Parathyroid adenoma (tissue), 2 donors: ENCODE data around the gene TEX29.

ENCODE experiments used
- H2AFZ ChIP-seq: fragments of 300-600 bp; sonication (generic); one replicate; pipeline ENCODE4 v1.7.0; 2017; ENCODE audit warnings: antibody characterized with exemption, mild to moderate bottlenecking
- H3K27ac ChIP-seq: fragments of 300-600 bp; sonication (generic); one replicate; pipeline ENCODE4 v1.7.0; 2017
- H3K27me3 ChIP-seq: fragments of 300-600 bp; sonication (generic); one replicate; pipeline ENCODE4 v1.7.0; 2017; ENCODE audit warnings: low read length; ENCODE audit not compliant: control insufficient read depth, insufficient read depth
- H3K36me3 ChIP-seq: fragments of 300-600 bp; sonication (generic); one replicate; pipeline ENCODE4 v1.7.0; 2017; ENCODE audit warnings: low read length; ENCODE audit not compliant: control insufficient read depth, insufficient read depth
- H3K4me1 ChIP-seq: fragments of 300-600 bp; sonication (generic); one replicate; pipeline ENCODE4 v1.7.0; 2017; ENCODE audit warnings: control low read depth
- H3K4me2 ChIP-seq: fragments of 300-600 bp; sonication (generic); one replicate; pipeline ENCODE4 v1.7.0; 2017; ENCODE audit warnings: low read length
- H3K4me3 ChIP-seq: fragments of 300-600 bp; sonication (generic); one replicate; pipeline ENCODE4 v1.7.0; 2017; ENCODE audit warnings: low read depth, low read length
- H3K79me2 ChIP-seq: fragments of 300-600 bp; sonication (generic); one replicate; pipeline ENCODE4 v1.7.0; 2017; ENCODE audit warnings: control low read depth
- H3K9ac ChIP-seq: fragments of 300-600 bp; sonication (generic); one replicate; pipeline ENCODE4 v1.7.0; 2017; ENCODE audit warnings: mild to moderate bottlenecking
- H3K9me3 ChIP-seq: fragments of 300-600 bp; sonication (generic); one replicate; pipeline ENCODE4 v1.7.0; 2017; ENCODE audit warnings: low read length; ENCODE audit not compliant: control insufficient read depth
- TF ChIP-seq, protein P1 (sequence below): fragments of 300-600 bp; sonication (generic); IDR thresholded peaks from one replicate; pipeline ENCODE4 v1.7.0; 2017; ENCODE audit warnings: antibody characterized with exemption, mild to moderate bottlenecking
- donor health status: primary hyperparathyroidism.

Gene TEX29

DNA sequence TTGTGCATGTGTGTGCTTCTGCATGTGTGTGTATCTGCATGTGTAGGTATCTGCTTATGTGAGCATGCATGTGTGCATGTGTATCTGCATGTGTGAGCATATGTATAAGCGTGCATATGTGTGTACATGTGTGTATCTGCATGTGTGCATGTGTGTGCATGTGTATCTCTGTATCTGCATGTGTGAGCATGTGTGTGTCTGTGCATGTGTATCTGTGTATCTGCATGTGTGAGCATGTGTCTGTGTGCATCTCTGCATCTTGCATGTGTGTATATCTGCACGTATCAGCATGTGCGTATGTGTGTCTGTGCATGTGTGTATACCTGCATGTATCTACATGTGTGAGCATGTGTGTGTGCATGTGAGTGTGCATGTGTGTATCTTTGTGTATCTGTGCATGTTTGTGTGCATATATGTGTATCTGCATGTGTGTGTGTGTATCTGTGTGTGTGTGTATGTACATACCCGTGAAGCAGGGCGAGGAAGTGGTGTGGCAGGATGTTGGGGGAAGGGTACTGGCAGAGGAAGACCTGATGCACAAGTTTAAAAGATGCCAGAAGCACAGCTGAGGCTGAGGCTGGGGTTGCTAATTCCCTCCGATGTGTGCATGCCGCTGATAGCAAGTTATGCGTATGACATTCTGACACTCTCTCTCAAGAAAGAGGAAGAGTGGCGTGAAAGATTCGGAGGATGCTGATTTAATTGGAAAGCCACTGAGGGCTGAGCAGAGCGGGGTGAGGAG lies 64.2 kb downstream of the TEX29 start:
- Histone ChIP-seq H3K4me2 (no peak overlapping the region), H3K4me3 (no peak overlapping the region), H3K36me3 (no peaks in the 10 kb centered on the region), H3K4me1 (no peaks in the 10 kb centered on the region), H2AFZ (no peak overlapping the region), H3K27ac (no peak overlapping the region), H3K9ac (no peak overlapping the region), H3K27me3 (no peaks in the 10 kb centered on the region), H3K79me2 (no peaks in the 10 kb centered on the region), H3K9me3 (no peaks in the 10 kb centered on the region)
- TF ChIP-seq, protein P1, sequence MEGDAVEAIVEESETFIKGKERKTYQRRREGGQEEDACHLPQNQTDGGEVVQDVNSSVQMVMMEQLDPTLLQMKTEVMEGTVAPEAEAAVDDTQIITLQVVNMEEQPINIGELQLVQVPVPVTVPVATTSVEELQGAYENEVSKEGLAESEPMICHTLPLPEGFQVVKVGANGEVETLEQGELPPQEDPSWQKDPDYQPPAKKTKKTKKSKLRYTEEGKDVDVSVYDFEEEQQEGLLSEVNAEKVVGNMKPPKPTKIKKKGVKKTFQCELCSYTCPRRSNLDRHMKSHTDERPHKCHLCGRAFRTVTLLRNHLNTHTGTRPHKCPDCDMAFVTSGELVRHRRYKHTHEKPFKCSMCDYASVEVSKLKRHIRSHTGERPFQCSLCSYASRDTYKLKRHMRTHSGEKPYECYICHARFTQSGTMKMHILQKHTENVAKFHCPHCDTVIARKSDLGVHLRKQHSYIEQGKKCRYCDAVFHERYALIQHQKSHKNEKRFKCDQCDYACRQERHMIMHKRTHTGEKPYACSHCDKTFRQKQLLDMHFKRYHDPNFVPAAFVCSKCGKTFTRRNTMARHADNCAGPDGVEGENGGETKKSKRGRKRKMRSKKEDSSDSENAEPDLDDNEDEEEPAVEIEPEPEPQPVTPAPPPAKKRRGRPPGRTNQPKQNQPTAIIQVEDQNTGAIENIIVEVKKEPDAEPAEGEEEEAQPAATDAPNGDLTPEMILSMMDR, result no peak

DNA sequence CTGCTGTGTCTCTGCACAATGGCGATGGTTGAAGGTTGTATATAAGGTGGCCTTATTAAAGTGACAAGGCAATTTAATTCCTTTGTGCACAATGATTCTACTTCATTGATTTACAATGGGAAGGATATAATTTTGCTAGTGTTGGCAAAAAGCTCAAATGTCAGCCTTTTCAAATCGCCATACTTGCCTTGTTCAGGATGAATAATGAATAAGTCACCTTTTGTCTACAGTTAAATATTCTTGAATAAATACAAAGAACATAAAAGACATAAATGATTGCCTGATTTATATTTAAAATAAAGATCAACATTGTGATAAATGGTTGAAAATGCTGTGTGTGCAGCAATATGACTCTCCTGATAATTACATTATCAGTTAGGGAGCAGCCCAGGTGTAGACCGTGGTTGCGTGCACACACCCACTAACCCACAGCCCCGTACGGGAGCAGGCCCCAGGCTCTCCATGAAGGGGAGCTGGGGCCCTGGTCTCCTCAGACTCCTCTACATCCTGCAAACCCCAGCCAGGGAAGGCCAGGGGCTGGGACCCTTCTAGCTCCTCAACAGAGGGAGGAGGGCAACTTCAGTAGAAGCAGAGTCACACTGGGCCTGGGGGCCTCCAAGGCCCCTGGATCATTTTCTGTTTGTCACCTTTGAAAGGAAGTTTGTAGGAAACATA lies 64.9 kb downstream of the TEX29 start:
- H3K4me2 ChIP-seq, result no peak overlapping the region
- H3K36me3 ChIP-seq, result no peaks in the 10 kb centered on the region
- no peaks in the 10 kb centered on the region for H3K9me3 ChIP-seq
- no peaks in the 10 kb centered on the region for H3K4me1 ChIP-seq
- H3K27me3 ChIP-seq, result no peaks in the 10 kb centered on the region
- TF ChIP-seq, protein P1, result no peak
- H3K27ac ChIP-seq, result no peak overlapping the region
- no peaks in the 10 kb centered on the region for H3K79me2 ChIP-seq
- H2AFZ ChIP-seq, result no peak overlapping the region
- H3K9ac ChIP-seq, result no peak overlapping the region
- no peak overlapping the region for H3K4me3 ChIP-seq

DNA sequence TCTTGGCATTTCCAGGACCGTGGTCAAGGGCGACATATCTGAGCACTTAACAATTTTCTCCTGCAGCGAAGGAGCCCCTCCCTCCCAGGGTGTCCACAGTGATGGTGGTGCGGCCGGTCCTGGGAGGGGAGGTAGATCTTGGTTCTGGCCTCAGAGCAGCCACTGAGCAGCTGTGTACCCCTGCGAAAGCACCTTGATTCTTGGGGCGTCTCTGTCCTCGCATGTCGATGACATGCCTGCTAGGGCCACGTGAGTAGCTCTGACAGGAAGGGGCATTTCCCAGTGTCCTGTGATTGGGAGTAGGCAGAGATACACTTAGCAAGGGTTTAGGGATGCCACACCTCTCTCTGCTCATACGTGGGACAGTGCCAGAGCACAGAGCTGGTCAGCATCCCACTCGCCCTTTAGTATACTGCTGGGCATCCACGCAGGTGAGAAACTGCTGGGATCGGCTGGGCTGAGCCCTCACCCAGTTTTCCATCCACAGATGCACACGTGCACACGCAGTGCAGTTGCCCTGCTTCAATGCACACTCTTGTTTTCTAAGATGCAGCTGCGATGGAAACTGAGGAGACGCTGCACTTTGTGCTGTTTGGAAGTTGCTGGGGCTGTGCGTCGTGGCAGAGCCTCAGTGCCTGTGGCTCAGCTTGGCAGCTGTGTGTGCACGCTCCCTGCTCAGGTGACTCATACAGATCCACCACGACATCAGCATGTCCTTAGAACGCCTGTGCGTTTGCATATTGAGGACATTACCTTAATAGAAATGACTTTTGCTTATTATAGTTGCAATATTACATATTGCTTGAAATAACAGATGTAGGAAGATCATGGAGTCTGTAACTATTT lies 66.8 kb downstream of the TEX29 start:
- Histone ChIP-seq H3K4me1 (no peaks in the 10 kb centered on the region), H3K79me2 (no peaks in the 10 kb centered on the region), H3K4me3 (no peak overlapping the region), H3K9ac (no peak overlapping the region), H3K4me2 (no peak overlapping the region), H3K36me3 (no peaks in the 10 kb centered on the region), H3K27ac (no peak overlapping the region), H3K27me3 (no peaks in the 10 kb centered on the region), H2AFZ (no peak overlapping the region), H3K9me3 (no peaks in the 10 kb centered on the region)
- TF ChIP-seq, protein P1, result no peak

DNA sequence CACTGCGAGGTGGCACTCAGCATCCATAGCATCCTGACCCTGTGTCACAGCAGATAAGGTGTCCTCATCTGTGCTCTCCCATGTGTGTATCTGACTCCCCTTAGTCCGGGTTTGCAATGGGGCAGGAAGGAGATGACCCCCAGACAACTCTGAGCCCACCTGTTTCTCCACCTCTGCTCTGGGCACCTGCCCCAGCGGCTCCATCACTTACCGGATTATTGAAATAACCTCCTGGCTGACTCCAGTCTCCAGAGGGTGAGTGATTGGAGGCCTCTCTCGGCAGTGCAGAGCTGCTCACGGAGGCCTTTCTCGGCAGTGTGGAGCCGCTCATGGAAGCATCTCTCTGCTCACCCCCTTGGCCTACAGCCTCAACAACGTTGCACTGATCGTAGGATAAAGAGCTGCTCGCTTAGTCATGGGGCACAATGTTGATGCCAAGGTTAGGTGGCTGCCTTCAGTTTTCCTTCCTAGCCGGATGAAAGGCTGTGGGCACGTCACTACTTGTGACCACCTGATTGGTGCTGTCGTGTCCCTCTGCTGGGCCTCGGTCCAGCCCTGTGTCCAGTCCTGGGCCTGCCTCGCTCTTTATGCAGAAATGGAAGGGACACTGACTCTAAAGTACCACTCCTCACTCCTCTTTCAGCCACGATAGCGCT lies 67.6 kb downstream of the TEX29 start:
- no peaks in the 10 kb centered on the region for H3K9me3 ChIP-seq
- no peak overlapping the region for H3K4me3 ChIP-seq
- no peak overlapping the region for H3K4me2 ChIP-seq
- H3K79me2 ChIP-seq, result no peaks in the 10 kb centered on the region
- no peak overlapping the region for H2AFZ ChIP-seq
- no peaks in the 10 kb centered on the region for H3K36me3 ChIP-seq
- no peaks in the 10 kb centered on the region for H3K4me1 ChIP-seq
- H3K27me3 ChIP-seq, result no peaks in the 10 kb centered on the region
- TF ChIP-seq, protein P1, result no peak
- H3K27ac ChIP-seq, result no peak overlapping the region
- no peak overlapping the region for H3K9ac ChIP-seq
